Naive thymus-derived CD8-positive, alpha-beta T cell (primary cell): Measurements from ENCODE around the gene ADARB1. TPM values are rescaled to one million over a fixed set of nuclear protein-coding genes. Genes with fewer than 3 reads are reported as not detected.
A peak's percentile ranks its signal among the peaks of the same experiment; 100 is the strongest.

Experiments
- ATAC-seq, 2 donors: fragments of 150-1000 bp; cut with Tn5 transposase in 1 of 2; sonication (Bioruptor Pico), chemical (Tn5 transposase) in 1 of 2; 1 replicate in 1 of 2; 2 replicates in 1 of 2; pipeline ENCODE4 v1.10.0; 2021; ENCODE audit warnings: mild to moderate bottlenecking in 2 of 2, moderate library complexity in 2 of 2
- POLR2A ChIA-PET: fragments of 350-600 bp; sonication (Branson Sonifier 250); formaldehyde crosslinking; loops from one replicate; lab custom pipeline; 2021; ENCODE audit warnings: antibody characterized with exemption; lab: Charles Lee
- DNase-seq, 10 donors: peaks; one replicate each; pipeline versions ENCODE4 v3.0.0 to v3.0.0-alpha.2; 2020 to 2022
- H3K27ac Mint-ChIP-seq, 10 donors: one replicate each; pipeline ENCODE4 v1.8.0; 2020 to 2022; ENCODE audit warnings: mild to moderate bottlenecking in 10 of 10, mixed read lengths in 10 of 10, moderate library complexity in 4 of 10, inconsistent platforms in 1 of 10
- H3K27me3 Mint-ChIP-seq, 5 donors: one replicate each; pipeline ENCODE4 v1.8.0; 2021 to 2022; ENCODE audit warnings: mixed read lengths in 5 of 5
- H3K36me3 Mint-ChIP-seq, 3 donors: one replicate each; pipeline ENCODE4 v1.8.0; 2020 to 2022; ENCODE audit warnings: mixed read lengths in 3 of 3, mild to moderate bottlenecking in 2 of 3, inconsistent platforms in 1 of 3
- H3K4me1 Mint-ChIP-seq, 4 donors: one replicate each; pipeline ENCODE4 v1.8.0; 2021 to 2022; ENCODE audit warnings: mixed read lengths in 4 of 4
- H3K4me3 Mint-ChIP-seq, 10 donors: one replicate each; pipeline ENCODE4 v1.8.0; 2020 to 2022; ENCODE audit warnings: mild to moderate bottlenecking in 10 of 10, mixed read lengths in 10 of 10, moderate library complexity in 6 of 10, inconsistent platforms in 1 of 10
- H3K9me3 Mint-ChIP-seq, 9 donors: one replicate each; pipeline ENCODE4 v1.8.0; 2020 to 2022; ENCODE audit warnings: mixed read lengths in 9 of 9, mild to moderate bottlenecking in 3 of 9, inconsistent platforms in 1 of 9, moderate library complexity in 1 of 9
- polyA plus RNA-seq, 3 donors: library from polyadenylated mRNA; unstranded; fragments of 300-500 nt; fragmentation: Illumina TruSeq; gene quantifications; one replicate each; pipeline ENCODE4 v1.2.3, GENCODE V29; 2021
- total RNA-seq, 8 experiments: library from RNA in 2 of 8; stranded (reverse) in 2 of 8; gene quantifications; one replicate each; pipeline ENCODE4 v1.2.3 and lab custom pipeline; 2021 to 2026

The ADARB1 gene
- total and polyA plus RNA-seq, 5 experiments from 2014 or later, result 2.9 to 36.9 (median 7.7) TPM

GRCh38 chr21:45149021-45149420, 74.6 kb downstream of the ADARB1 start:
- no peak overlapping the region for H3K4me3 Mint-ChIP-seq
- H3K27ac Mint-ChIP-seq, result no peak overlapping the region
- ATAC-seq, result no peak

GRCh38 chr21:45150638-45151131, 76.3 kb downstream of the ADARB1 start:
- Mint-ChIP-seq H3K9me3 (no peaks in the 10 kb centered on the region), H3K4me1 (peaks cover 19 to 45% (median 40%) of the 10 kb centered on the region in 4 donors), H3K4me3 (no peak overlapping the region), H3K27me3 (no peaks in the 10 kb centered on the region), H3K27ac (peak overlapping the region in 4 of 10 donors; percentile 43 to 82 (median 70)), H3K36me3 (peaks cover 4 to 19% (median 4%) of the 10 kb centered on the region in 3 donors)
- ATAC-seq, result no peak
- no peak for DNase-seq
- POLR2A ChIA-PET, result no interaction called here

More at GRCh38 chr21:45149021-45149420, 74.6 kb downstream of the ADARB1 start:
- Mint-ChIP-seq H3K27me3 (no peaks in the 10 kb centered on the region), H3K4me1 (peaks cover 9 to 30% (median 27%) of the 10 kb centered on the region in 4 donors), H3K36me3 (peaks cover 4 to 32% (median 4%) of the 10 kb centered on the region in 3 donors), H3K9me3 (no peaks in the 10 kb centered on the region)
- POLR2A ChIA-PET, result no interaction called here
- no peak for DNase-seq

DNA sequence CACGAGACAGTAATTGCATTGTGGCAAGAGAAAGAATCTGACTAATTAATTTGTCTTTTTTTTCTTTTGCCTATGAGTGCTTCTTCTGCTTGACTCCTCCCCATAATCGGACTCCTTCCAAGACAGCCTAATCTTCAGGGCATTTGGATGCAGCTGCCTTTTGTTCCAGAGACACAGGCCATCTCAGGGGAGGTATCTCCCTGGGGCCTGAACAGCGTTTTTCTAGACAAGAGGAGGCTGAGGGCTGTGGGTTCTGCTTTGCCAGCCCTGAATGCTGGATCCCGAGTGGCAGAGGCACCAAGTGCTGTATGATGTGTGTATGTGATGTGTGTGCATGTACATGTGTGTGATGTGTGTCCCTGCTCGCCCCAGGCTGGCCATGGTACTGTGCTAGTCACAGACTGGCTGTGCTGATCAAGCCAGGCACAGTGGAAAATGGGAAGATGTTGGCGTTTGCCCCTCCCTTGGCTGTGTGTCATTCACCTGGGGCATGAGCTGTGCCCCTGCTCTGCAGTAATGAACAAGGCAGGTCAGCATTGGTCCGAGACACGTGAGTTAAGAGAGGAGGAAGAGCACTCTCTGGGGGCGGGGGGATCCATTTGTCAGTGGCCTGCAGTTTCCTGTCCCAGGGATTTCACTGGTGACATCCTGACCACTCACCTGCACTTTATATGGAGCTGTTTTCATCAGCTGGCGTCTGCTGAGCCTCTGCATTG, 77.2 kb downstream of the ADARB1 start:
- Mint-ChIP-seq H3K4me3 (peak overlapping the region in 9 of 10 donors; percentile 24 to 85 (median 64)), H3K9me3 (no peaks in the 10 kb centered on the region), H3K4me1 (peaks cover 23 to 48% (median 44%) of the 10 kb centered on the region in 4 donors), H3K36me3 (peaks cover 0 to 10% (median 2%) of the 10 kb centered on the region in 3 donors), H3K27ac (peak overlapping the region; percentile 68 to 97 (median 90)), H3K27me3 (no peaks in the 10 kb centered on the region)
- DNase-seq, result no peak
- POLR2A ChIA-PET, result interaction anchor here (0.6 to 0.7 kb wide), 2 partner anchors 24 to 136 kb away, joined by 3 read pairs; partner anchors contain the start of gene POFUT2
- peak; percentile 1 to 8 for ATAC-seq

DNA sequence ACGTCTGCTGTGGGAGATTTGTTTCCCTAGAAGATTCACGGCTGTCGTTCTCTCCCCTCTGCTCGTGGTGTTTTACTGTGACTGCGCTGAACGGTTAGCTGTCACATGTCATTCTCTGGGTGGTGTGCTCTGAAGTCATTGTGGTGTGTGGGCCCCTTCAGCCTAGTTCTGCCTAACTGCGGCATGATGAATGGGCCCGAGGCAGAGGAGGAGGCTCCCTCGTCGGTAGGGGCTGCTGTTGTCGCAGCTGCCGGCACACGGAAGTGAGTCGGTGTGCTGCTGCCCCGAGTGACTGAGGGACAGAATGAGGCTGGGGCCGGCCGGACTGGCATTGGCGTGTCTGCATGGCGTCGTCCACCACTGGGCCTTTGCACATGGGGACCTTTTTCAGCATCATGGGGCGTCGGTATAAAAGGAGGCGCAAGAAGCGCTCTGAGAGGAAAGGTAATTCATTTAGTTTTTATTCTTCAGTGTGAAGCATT, 77.9 kb downstream of the ADARB1 start:
- Mint-ChIP-seq H3K9me3 (no peaks in the 10 kb centered on the region), H3K4me3 (peak overlapping the region; percentile 24 to 85 (median 64)), H3K27me3 (no peaks in the 10 kb centered on the region), H3K27ac (peak overlapping the region; percentile 68 to 97 (median 90)), H3K36me3 (peaks cover 0 to 10% (median 2%) of the 10 kb centered on the region in 3 donors), H3K4me1 (peaks cover 23 to 50% (median 47%) of the 10 kb centered on the region in 4 donors)
- DNase-seq, result peak; percentile 52 to 86 (median 72)
- POLR2A ChIA-PET, result interaction anchor here (0.6 to 0.7 kb wide), 2 partner anchors 23 to 135 kb away, joined by 3 read pairs; partner anchors contain the start of gene POFUT2
- ATAC-seq, result peak; percentile 98

DNA sequence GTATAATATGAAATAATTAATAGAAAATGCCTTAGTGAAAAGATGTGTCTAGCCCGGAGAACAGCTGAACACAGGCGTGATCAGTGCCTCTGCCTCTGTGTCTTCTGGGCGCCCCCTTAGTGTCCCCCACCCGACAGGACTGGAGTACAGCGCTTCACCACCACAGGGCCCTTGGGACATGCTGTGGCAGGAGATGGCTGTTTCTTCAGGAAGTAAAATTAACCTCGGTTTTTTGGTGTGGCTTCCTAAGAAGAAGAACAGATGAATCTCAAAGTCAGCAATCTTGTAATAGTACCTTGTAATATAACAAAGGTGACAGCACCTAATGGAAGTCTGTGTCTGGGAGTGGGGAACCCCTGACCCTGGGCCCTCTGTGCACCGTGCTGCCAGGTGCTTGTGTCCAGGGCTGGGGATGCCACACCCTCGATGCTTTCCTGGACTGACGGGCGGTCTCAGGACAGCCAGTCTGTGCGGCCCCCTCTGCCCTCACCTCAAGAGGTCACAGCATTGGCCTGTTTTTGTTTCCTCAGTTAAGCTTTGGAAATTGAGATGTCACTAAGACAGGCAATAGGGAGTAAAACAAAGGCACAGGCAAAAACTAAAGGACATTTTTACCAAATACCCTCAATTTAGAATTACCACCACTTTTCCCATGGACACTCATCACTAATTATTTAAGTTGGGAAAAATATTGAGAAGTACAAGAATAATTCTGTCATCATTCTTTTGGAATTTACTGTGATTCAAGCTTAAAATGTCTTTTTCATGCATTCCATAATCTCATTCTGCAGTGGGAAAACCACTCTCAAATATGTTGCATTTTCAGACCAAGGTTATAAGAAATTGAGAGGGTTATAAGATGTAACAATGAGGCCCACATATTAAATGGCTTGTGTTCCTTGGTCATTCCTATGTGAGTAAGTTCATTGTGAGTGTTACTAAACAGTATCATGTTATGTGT, 79.3 kb downstream of the ADARB1 start:
- H3K36me3 Mint-ChIP-seq, result peaks cover 0 to 3% (median 0%) of the 10 kb centered on the region in 3 donors
- peak overlapping the region in 8 of 10 donors; percentile 16 to 79 (median 36) for H3K4me3 Mint-ChIP-seq
- POLR2A ChIA-PET, result no interaction called here
- no peaks in the 10 kb centered on the region for H3K9me3 Mint-ChIP-seq
- H3K4me1 Mint-ChIP-seq, result peaks cover 23 to 51% (median 47%) of the 10 kb centered on the region in 4 donors
- ATAC-seq (no peak), DNase-seq (peak in 2 of 10 donors; percentile 26 to 31)
- H3K27me3 Mint-ChIP-seq, result no peaks in the 10 kb centered on the region
- H3K27ac Mint-ChIP-seq, result peak overlapping the region in 9 of 10 donors; percentile 63 to 89 (median 84)

DNA sequence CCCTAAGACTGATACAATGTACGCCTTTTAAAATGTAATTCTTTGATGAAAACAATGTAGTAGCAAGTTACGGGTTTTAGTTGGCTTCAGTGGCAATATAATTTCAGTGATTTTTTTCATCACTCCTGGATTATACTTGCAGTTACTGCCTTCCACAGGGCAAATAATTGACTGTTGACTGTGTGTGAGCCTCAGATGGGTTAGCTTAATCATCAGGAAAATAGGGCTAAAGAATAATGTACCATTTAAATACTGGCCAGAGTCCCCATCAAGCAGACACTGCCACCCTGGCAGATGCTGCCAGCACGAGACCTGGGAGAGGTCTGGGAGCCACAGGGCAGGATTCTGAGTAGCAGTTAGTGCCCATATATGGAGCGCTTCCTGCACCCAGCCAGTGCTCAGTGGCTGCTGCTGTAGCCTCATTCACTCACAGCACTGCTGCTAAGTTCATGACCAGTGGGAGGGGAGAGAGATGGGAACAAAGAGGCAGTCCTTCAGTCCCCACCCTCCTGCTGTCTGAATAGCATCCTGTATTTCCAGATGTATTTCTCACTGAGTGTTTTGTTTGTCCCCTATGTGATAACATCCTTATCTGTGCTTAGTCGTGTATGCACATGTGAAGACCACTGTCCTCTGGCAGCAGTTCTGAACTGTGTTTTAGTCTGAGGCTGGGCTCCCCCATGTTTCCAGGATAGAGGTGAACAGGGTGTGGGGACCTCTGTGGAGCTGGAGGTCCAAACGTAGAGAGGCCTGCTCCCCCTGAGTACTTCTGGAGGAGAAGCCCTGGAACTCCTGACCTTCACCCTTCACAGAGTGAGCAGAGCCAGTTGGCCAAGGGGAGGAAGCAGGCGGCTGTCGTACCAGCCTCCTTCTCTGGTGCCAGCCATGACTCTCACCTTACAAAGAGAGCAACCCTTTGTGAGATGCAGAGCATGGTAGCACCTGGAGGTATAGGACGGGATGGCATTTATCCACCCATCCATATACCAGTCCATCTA, 80.4 kb downstream of the ADARB1 start:
- ATAC-seq, result peak; percentile 39 to 56
- peaks cover 23 to 51% (median 49%) of the 10 kb centered on the region in 4 donors for H3K4me1 Mint-ChIP-seq
- H3K27me3 Mint-ChIP-seq, result no peaks in the 10 kb centered on the region
- DNase-seq, result peak in 4 of 10 donors; percentile 10 to 38 (median 24)
- H3K9me3 Mint-ChIP-seq, result no peaks in the 10 kb centered on the region
- H3K36me3 Mint-ChIP-seq, result no peaks in the 10 kb centered on the region
- H3K27ac Mint-ChIP-seq, result peak overlapping the region in 4 of 10 donors; percentile 19 to 84 (median 67)
- POLR2A ChIA-PET, result no interaction called here
- peak overlapping the region in 2 of 10 donors; percentile 9 to 60 for H3K4me3 Mint-ChIP-seq

DNA sequence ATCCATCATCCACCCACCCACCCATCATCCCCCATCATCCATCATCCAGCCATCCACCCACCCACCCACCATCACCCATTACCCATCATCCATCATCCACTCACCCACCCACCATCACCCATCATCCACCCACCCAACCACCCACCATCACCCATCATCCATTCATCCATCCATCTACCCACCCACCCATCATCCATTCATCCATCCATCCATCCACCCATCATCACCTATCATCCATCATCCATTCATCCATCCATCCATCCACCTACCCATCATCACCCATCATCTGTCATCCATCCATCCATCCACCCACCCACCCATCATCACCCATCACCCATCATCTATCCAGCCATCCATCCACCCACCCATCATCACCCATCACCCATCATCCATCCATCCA, 81.5 kb downstream of the ADARB1 start:
- peaks cover 0 to 3% (median 0%) of the 10 kb centered on the region in 3 donors for H3K36me3 Mint-ChIP-seq
- H3K9me3 Mint-ChIP-seq, result no peaks in the 10 kb centered on the region
- no peak overlapping the region for H3K27ac Mint-ChIP-seq
- peaks cover 23 to 51% (median 49%) of the 10 kb centered on the region in 4 donors for H3K4me1 Mint-ChIP-seq
- H3K27me3 Mint-ChIP-seq, result no peaks in the 10 kb centered on the region
- ATAC-seq (no peak), DNase-seq (no peak)
- peak overlapping the region in 1 of 10 donors; percentile 18 for H3K4me3 Mint-ChIP-seq
- POLR2A ChIA-PET, result no interaction called here

DNA sequence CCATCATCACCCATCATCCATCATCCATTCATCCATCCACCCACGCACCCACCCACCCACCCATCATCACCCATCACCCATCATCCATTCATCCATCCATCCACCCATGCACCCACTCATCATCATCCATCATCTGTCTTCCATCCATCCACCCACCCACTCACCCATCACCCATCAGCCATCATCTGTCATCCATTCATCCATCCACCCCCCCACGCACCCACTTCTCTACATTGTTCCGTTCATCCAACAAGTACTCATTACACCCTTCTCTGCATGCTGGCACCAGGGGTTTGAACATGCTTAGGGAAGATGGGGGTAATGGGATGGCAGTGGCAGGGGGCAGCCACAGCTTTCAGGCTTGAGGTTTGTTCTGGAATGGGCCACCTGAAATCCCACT, 82.1 kb downstream of the ADARB1 start:
- Mint-ChIP-seq H3K9me3 (no peaks in the 10 kb centered on the region), H3K4me1 (peaks cover 23 to 49% (median 46%) of the 10 kb centered on the region in 4 donors), H3K4me3 (no peak overlapping the region), H3K27ac (no peak overlapping the region), H3K27me3 (no peaks in the 10 kb centered on the region), H3K36me3 (peaks cover 0 to 3% (median 0%) of the 10 kb centered on the region in 3 donors)
- DNase-seq, result no peak
- POLR2A ChIA-PET, result no interaction called here
- no peak for ATAC-seq

- ATAC-seq (no peak), DNase-seq (no peak)
- no peaks in the 10 kb centered on the region for H3K9me3 Mint-ChIP-seq
- peaks cover 0 to 7% (median 4%) of the 10 kb centered on the region in 3 donors for H3K36me3 Mint-ChIP-seq
- H3K4me3 Mint-ChIP-seq, result no peak overlapping the region
- no peaks in the 10 kb centered on the region for H3K27me3 Mint-ChIP-seq
- POLR2A ChIA-PET, result no interaction called here
- no peak overlapping the region for H3K27ac Mint-ChIP-seq
- peaks cover 18 to 35% (median 32%) of the 10 kb centered on the region in 4 donors for H3K4me1 Mint-ChIP-seq
These were observed 83.6 kb downstream of the ADARB1 start for GRCh38 chr21:45157932-45158331.

DNA sequence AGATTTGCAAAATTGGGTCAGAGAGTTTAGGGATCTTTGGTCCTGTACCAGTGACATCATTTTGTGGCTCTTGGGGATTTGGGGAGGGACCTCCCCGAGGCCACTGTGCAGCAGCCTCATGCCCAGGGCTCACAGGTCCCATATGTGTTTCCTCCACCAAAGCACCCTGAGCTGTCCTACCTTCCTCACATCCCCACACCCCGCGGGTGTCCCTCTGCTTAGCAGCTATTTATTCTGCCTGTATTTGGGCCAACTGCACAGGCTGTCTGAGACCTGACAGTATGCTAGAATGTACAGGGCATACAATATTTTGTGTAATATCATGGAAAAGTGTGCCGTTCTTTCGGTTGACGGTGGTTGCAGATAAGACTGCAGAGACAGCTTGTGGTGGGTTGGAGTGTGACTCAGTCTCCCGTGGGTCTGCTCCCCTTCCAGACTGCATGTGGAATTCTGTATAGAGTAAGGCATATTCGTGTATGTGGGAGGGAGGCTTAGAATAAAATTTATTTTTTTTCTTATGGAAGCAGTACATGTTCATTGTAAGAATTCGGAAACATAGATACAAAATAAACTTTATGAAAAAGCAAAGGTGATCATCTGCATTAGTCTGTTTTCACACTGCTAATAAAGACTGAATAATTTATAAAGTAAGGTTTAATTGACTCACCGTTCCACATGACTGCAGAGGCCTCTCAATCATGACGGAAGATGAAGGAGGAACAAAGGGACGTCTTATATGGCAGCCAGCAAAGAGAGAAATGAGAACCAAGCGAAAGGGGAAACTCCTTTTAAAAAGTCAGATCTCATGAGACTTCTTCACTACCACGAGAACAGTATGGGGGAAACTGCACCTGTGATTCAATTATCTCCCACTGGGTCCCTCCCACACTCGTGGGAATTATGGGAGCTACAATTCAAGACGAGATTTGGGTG, 84.4 kb downstream of the ADARB1 start:
- H3K4me1 Mint-ChIP-seq, result peaks cover 16 to 28% (median 24%) of the 10 kb centered on the region in 4 donors
- no peak overlapping the region for H3K4me3 Mint-ChIP-seq
- POLR2A ChIA-PET, result no interaction called here
- DNase-seq, result no peak
- H3K27ac Mint-ChIP-seq, result peak overlapping the region in 1 of 10 donors; percentile 57
- H3K27me3 Mint-ChIP-seq, result no peaks in the 10 kb centered on the region
- H3K9me3 Mint-ChIP-seq, result no peaks in the 10 kb centered on the region
- H3K36me3 Mint-ChIP-seq, result peaks cover 0 to 7% (median 4%) of the 10 kb centered on the region in 3 donors
- ATAC-seq, result no peak
